DND-41 (cell line): ENCODE measurements around the gene DCBLD1.

Experiments
- ATAC-seq: fragments of 200-7000 bp; cut with Tn5 transposase; 3 replicates; pipeline ENCODE4 v1.9.1; 2021; ENCODE audit warnings: low read depth; ENCODE audit not compliant: insufficient read depth
- DNase-seq: peaks from one replicate; pipeline ENCODE4 v3.0.0-alpha.2; 2020
- H2AFZ ChIP-seq: 2 replicates; pipeline ENCODE4 v1.6.0; 2012; ENCODE audit warnings: low read depth, low read length
- H3K27ac ChIP-seq: 2 replicates; pipeline ENCODE4 v1.5.1; 2012; ENCODE audit warnings: low read length, inconsistent platforms
- H3K27me3 ChIP-seq: fragments of 200-600 bp; sonication (generic); 2 replicates; pipeline ENCODE4 v1.6.0; 2012; ENCODE audit warnings: low read length, mild to moderate bottlenecking, inconsistent platforms; ENCODE audit not compliant: insufficient read depth, poor library complexity
- H3K36me3 ChIP-seq: 2 replicates; pipeline ENCODE4 v1.5.1; 2012; ENCODE audit warnings: low read length, inconsistent platforms; ENCODE audit not compliant: insufficient read depth
- H3K4me1 ChIP-seq: 2 replicates; pipeline ENCODE4 v1.5.1; 2012; ENCODE audit warnings: mild to moderate bottlenecking, low read length; ENCODE audit not compliant: insufficient read depth
- H3K4me2 ChIP-seq: 2 replicates; pipeline ENCODE4 v1.6.0; 2012; ENCODE audit warnings: mild to moderate bottlenecking, moderate library complexity, low read length, inconsistent platforms; ENCODE audit not compliant: insufficient read depth
- H3K4me3 ChIP-seq, 2 experiments: fragments of 200-600 bp in 1 of 2; shearing (Covaris generic) in 1 of 2; 2 replicates each; pipeline ENCODE4 v1.5.1; 2012 to 2016; ENCODE audit warnings: inconsistent platforms in 2 of 2, low read length in 2 of 2, mild to moderate bottlenecking in 2 of 2, low read depth in 1 of 2, moderate library complexity in 1 of 2
- H3K79me2 ChIP-seq: 2 replicates; pipeline ENCODE4 v1.6.0; 2012; ENCODE audit warnings: low read length, inconsistent platforms; ENCODE audit not compliant: insufficient read depth
- H3K9ac ChIP-seq: 2 replicates; pipeline ENCODE4 v1.6.0; 2012; ENCODE audit warnings: low read depth, mild to moderate bottlenecking, inconsistent platforms, low read length, moderate library complexity
- H3K9me3 ChIP-seq: 2 replicates; pipeline ENCODE4 v1.5.1; 2012; ENCODE audit warnings: low read length, moderate library complexity, mild to moderate bottlenecking, inconsistent platforms; ENCODE audit not compliant: insufficient read depth, severe bottlenecking
- H4K20me1 ChIP-seq: 2 replicates; pipeline ENCODE4 v1.6.0; 2012; ENCODE audit warnings: low read length; ENCODE audit not compliant: insufficient read depth
- CTCF ChIP-seq: IDR thresholded peaks from 2 replicates; pipeline ENCODE4 v1.5.1; 2012; ENCODE audit warnings: borderline replicate concordance, low read length, moderate library complexity, mild to moderate bottlenecking; ENCODE audit not compliant: poor library complexity, severe bottlenecking; ENCODE audit errors: extremely low read depth
- EZH2 ChIP-seq: IDR thresholded peaks from 3 replicates; pipeline ENCODE4 v1.6.1; 2012; ENCODE audit warnings: borderline replicate concordance, low read depth, mild to moderate bottlenecking, moderate library complexity, low read length, inconsistent platforms; ENCODE audit not compliant: severe bottlenecking

The DCBLD1 gene

GRCh38 chr6:117518870-117519269 is 36.4 kb downstream of the DCBLD1 start:
- Histone ChIP-seq H4K20me1 (no peaks in the 10 kb centered on the region), H3K36me3 (no peaks in the 10 kb centered on the region), H3K27me3 (peaks cover 2% of the 10 kb centered on the region), H3K9me3 (no peaks in the 10 kb centered on the region), H2AFZ (no peak overlapping the region), H3K4me2 (no peak overlapping the region), H3K4me3 (no peak overlapping the region), H3K79me2 (no peaks in the 10 kb centered on the region), H3K27ac (no peak overlapping the region), H3K9ac (no peak overlapping the region), H3K4me1 (no peaks in the 10 kb centered on the region)
- TF ChIP-seq EZH2: no peak
- TF ChIP-seq CTCF: no peak
- DNase-seq (no peak), ATAC-seq (no peak)

GRCh38 chr6:117520603-117521395 is 38.3 kb downstream of the DCBLD1 start:
- TF ChIP-seq CTCF (no peak), EZH2 (no peak)
- peaks cover 2% of the 10 kb centered on the region for H3K27me3 ChIP-seq
- no peaks in the 10 kb centered on the region for H4K20me1 ChIP-seq
- no peaks in the 10 kb centered on the region for H3K9me3 ChIP-seq
- H3K36me3 ChIP-seq: no peaks in the 10 kb centered on the region
- no peak overlapping the region for H3K9ac ChIP-seq
- no peak overlapping the region for H2AFZ ChIP-seq
- DNase-seq: no peak
- no peak for ATAC-seq
- H3K4me3 ChIP-seq: no peak overlapping the region
- H3K79me2 ChIP-seq: no peaks in the 10 kb centered on the region
- no peak overlapping the region for H3K27ac ChIP-seq
- H3K4me2 ChIP-seq: no peak overlapping the region
- no peaks in the 10 kb centered on the region for H3K4me1 ChIP-seq

- Histone ChIP-seq H3K36me3 (no peaks in the 10 kb centered on the region), H2AFZ (no peak overlapping the region), H4K20me1 (no peaks in the 10 kb centered on the region), H3K79me2 (no peaks in the 10 kb centered on the region), H3K27me3 (peaks cover 2% of the 10 kb centered on the region), H3K9ac (no peak overlapping the region), H3K4me2 (no peak overlapping the region), H3K4me3 (no peak overlapping the region), H3K4me1 (no peaks in the 10 kb centered on the region), H3K27ac (no peak overlapping the region), H3K9me3 (no peaks in the 10 kb centered on the region)
- DNase-seq: no peak
- no peak for TF ChIP-seq EZH2
- no peak for TF ChIP-seq CTCF
- no peak for ATAC-seq
Observed at GRCh38 chr6:117521791-117522502, 39.5 kb downstream of the DCBLD1 start.
